ENCODE data around the gene CA4. TPM values are rescaled to one million over a fixed set of nuclear protein-coding genes. Genes with fewer than 3 reads are reported as not detected.

The CA4 gene
- total and polyA plus RNA-seq, 4 donors: 0.14 to 0.67 (median 0.44) TPM

DNA sequence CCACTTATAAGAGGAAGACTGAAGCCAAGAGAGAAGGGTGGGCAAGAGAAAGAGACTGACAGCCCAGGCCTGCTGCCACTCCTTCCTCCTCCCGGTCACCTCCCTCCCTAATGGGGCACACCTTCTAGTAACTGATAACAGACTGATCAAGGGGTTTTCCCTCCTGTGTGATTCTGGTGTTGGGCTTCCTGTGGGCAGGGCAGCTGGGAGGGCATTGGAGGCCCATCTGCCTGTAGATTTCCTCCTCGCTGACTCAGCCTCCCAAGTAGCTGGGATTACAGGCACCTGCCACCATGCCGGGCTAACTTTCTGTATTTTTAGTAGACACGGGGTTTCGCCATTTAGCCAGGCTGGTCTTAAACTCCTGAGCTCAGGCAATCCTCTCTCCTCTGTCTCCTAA, 16.2 kb downstream of the CA4 start:
- whole genome bisulfite sequencing: 76% methylated on average over 5 of the region's 5 CpGs
- TF ChIP-seq FOXA2 (IDR thresholded peaks at IDR 0.05) (no peak), SP1 (IDR thresholded peaks at IDR 0.05) (no peak), RXRA (IDR thresholded peaks at IDR 0.05) (no peak), HNF4G (IDR thresholded peaks at IDR 0.05) (no peak), FOXA1 (IDR thresholded peaks at IDR 0.05) (no peak), EGR1 (IDR thresholded peaks at IDR 0.05; ENCODE audit: low read depth in 2 of 2) (no peak), YY1 (IDR thresholded peaks at IDR 0.05) (no peak), GABPA (IDR thresholded peaks at IDR 0.05 in 1 of 2, conservative IDR thresholded peaks at IDR 0.05 in 1 of 2) (no peak), RAD21 (IDR thresholded peaks at IDR 0.05) (no peak)
- TF ChIP-seq, protein P1, sequence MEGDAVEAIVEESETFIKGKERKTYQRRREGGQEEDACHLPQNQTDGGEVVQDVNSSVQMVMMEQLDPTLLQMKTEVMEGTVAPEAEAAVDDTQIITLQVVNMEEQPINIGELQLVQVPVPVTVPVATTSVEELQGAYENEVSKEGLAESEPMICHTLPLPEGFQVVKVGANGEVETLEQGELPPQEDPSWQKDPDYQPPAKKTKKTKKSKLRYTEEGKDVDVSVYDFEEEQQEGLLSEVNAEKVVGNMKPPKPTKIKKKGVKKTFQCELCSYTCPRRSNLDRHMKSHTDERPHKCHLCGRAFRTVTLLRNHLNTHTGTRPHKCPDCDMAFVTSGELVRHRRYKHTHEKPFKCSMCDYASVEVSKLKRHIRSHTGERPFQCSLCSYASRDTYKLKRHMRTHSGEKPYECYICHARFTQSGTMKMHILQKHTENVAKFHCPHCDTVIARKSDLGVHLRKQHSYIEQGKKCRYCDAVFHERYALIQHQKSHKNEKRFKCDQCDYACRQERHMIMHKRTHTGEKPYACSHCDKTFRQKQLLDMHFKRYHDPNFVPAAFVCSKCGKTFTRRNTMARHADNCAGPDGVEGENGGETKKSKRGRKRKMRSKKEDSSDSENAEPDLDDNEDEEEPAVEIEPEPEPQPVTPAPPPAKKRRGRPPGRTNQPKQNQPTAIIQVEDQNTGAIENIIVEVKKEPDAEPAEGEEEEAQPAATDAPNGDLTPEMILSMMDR (IDR thresholded peaks at IDR 0.05; ENCODE audit: low read depth, low read length, missing input control): no peak
- TF ChIP-seq, protein P2, sequence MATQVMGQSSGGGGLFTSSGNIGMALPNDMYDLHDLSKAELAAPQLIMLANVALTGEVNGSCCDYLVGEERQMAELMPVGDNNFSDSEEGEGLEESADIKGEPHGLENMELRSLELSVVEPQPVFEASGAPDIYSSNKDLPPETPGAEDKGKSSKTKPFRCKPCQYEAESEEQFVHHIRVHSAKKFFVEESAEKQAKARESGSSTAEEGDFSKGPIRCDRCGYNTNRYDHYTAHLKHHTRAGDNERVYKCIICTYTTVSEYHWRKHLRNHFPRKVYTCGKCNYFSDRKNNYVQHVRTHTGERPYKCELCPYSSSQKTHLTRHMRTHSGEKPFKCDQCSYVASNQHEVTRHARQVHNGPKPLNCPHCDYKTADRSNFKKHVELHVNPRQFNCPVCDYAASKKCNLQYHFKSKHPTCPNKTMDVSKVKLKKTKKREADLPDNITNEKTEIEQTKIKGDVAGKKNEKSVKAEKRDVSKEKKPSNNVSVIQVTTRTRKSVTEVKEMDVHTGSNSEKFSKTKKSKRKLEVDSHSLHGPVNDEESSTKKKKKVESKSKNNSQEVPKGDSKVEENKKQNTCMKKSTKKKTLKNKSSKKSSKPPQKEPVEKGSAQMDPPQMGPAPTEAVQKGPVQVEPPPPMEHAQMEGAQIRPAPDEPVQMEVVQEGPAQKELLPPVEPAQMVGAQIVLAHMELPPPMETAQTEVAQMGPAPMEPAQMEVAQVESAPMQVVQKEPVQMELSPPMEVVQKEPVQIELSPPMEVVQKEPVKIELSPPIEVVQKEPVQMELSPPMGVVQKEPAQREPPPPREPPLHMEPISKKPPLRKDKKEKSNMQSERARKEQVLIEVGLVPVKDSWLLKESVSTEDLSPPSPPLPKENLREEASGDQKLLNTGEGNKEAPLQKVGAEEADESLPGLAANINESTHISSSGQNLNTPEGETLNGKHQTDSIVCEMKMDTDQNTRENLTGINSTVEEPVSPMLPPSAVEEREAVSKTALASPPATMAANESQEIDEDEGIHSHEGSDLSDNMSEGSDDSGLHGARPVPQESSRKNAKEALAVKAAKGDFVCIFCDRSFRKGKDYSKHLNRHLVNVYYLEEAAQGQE (IDR thresholded peaks at IDR 0.05): no peak
- TF ChIP-seq, protein P3, sequence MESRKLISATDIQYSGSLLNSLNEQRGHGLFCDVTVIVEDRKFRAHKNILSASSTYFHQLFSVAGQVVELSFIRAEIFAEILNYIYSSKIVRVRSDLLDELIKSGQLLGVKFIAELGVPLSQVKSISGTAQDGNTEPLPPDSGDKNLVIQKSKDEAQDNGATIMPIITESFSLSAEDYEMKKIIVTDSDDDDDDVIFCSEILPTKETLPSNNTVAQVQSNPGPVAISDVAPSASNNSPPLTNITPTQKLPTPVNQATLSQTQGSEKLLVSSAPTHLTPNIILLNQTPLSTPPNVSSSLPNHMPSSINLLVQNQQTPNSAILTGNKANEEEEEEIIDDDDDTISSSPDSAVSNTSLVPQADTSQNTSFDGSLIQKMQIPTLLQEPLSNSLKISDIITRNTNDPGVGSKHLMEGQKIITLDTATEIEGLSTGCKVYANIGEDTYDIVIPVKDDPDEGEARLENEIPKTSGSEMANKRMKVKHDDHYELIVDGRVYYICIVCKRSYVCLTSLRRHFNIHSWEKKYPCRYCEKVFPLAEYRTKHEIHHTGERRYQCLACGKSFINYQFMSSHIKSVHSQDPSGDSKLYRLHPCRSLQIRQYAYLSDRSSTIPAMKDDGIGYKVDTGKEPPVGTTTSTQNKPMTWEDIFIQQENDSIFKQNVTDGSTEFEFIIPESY (IDR thresholded peaks at IDR 0.05): no peak
- no peak overlapping the region for H3K4me3 ChIP-seq (ENCODE audit: low read depth in 1 of 3, low read length in 3 of 3)
- no peak for DNase-seq (ENCODE audit: low spot score)
- H3K9me3 ChIP-seq (ENCODE audit: control insufficient read depth in 4 of 4, low read length in 3 of 4): no peaks in the 10 kb centered on the region
- H3K36me3 ChIP-seq (ENCODE audit: control insufficient read depth in 4 of 4, insufficient read depth in 3 of 4, low read depth in 1 of 4, low read length in 3 of 4): no peaks in the 10 kb centered on the region
- peaks cover 0 to 14% (median 9%) of the 10 kb centered on the region in 4 donors for H3K4me1 ChIP-seq (ENCODE audit: control insufficient read depth in 4 of 4, insufficient read depth in 4 of 4, low read length in 3 of 4)
- H3K9ac ChIP-seq (ENCODE audit: low read depth in 1 of 2, low read length in 2 of 2): no peak overlapping the region
- H3K27ac ChIP-seq (ENCODE audit: low read depth in 1 of 2, low read length in 2 of 2): no peak overlapping the region
- H3K27me3 ChIP-seq (ENCODE audit: control insufficient read depth in 4 of 4, insufficient read depth in 4 of 4, low read length in 3 of 4): no peaks in the 10 kb centered on the region

DNA sequence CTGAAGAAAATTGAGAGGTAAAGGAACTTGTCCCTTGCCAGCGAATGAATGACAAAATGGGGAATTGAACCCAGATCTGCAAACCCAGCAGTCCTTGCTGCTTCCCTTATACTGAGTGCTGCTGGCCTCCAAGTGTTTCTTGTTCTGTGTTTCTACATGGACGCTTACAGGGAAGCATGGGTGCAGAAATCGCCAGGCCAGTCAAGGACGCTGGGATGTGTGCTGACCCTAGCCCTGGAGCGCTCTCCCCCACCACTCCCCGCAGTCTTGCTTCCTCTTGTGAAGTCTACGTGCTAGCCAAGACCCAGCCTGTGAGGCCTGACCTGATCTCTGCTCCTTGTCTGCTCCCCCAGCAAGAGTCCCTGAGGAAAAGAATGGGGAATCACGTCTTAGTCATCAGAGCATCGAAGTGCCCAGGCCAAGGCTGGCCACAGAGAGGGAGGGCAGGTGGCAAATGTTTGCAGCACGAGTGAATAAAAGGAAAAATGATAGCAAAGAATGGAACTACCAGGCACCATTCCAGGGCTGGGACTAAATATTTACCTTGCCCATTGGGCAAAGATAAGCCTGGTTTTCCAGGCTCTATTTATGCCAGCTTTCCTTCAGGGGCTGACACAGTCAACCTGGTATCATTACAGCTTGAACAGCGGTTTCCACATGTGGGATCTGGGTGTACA, 17.4 kb downstream of the CA4 start:
- H3K27ac ChIP-seq (ENCODE audit: low read depth in 1 of 2, low read length in 2 of 2): no peak overlapping the region
- H3K9me3 ChIP-seq (ENCODE audit: control insufficient read depth in 4 of 4, low read length in 3 of 4): no peaks in the 10 kb centered on the region
- H3K4me3 ChIP-seq (ENCODE audit: low read depth in 1 of 3, low read length in 3 of 3): no peak overlapping the region
- H3K9ac ChIP-seq (ENCODE audit: low read depth in 1 of 2, low read length in 2 of 2): no peak overlapping the region
- peak in 1 of 2 donors; percentile 28 for TF ChIP-seq HNF4A (conservative IDR thresholded peaks at IDR 0.05)
- TF ChIP-seq, protein P3 (IDR thresholded peaks at IDR 0.05): no peak
- TF ChIP-seq FOXA2 (IDR thresholded peaks at IDR 0.05): peak; percentile 29
- peak in 1 of 2 donors; percentile 9 for TF ChIP-seq RXRA (IDR thresholded peaks at IDR 0.05)
- TF ChIP-seq, protein P4, sequence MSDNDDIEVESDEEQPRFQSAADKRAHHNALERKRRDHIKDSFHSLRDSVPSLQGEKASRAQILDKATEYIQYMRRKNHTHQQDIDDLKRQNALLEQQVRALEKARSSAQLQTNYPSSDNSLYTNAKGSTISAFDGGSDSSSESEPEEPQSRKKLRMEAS (IDR thresholded peaks at IDR 0.05): no peak
- no peak for DNase-seq (ENCODE audit: low spot score)
- H3K36me3 ChIP-seq (ENCODE audit: control insufficient read depth in 4 of 4, insufficient read depth in 3 of 4, low read depth in 1 of 4, low read length in 3 of 4): no peaks in the 10 kb centered on the region
- WGBS: 61% methylated on average over 11 of the region's 11 CpGs
- peaks cover 1 to 24% (median 17%) of the 10 kb centered on the region in 4 donors for H3K4me1 ChIP-seq (ENCODE audit: control insufficient read depth in 4 of 4, insufficient read depth in 4 of 4, low read length in 3 of 4)
- no peaks in the 10 kb centered on the region for H3K27me3 ChIP-seq (ENCODE audit: control insufficient read depth in 4 of 4, insufficient read depth in 4 of 4, low read length in 3 of 4)

All from liver (tissue), 9 donors.